Gastrocnemius medialis (tissue), 4 donors: ENCODE measurements around the gene ABCC3. TPM values are rescaled to one million over a fixed set of nuclear protein-coding genes. Genes with fewer than 3 reads are reported as not detected.
A peak's percentile ranks its signal among the peaks of the same experiment; 100 is the strongest.

Experiments used
- ATAC-seq, 2 donors: fragments of 150-250 bp; one replicate each; pipeline ENCODE4 v1.9.1; 2016
- DNase-seq, 2 donors: peaks; one replicate each; pipeline ENCODE4 v3.0.0-alpha.2; 2019
- H3K27ac ChIP-seq, 4 donors: fragments of 200-600 bp; sonication (generic); 1 replicate in 1 of 4; 2 replicates in 3 of 4; pipeline ENCODE4 v1.5.1; 2016 to 2018; ENCODE audit warnings: mild to moderate bottlenecking in 2 of 4, moderate library complexity in 1 of 4
- H3K27me3 ChIP-seq, 3 donors: fragments of 200-600 bp; sonication (generic) in 2 of 3; 1 replicate in 1 of 3; 2 replicates in 2 of 3; pipeline versions ENCODE4 v1.5.1 to v1.6.0; 2016 to 2019; ENCODE audit warnings: mild to moderate bottlenecking in 1 of 3, moderate library complexity in 1 of 3
- H3K36me3 ChIP-seq, 2 donors: fragments of 200-600 bp; sonication (generic) in 1 of 2; one replicate each; pipeline ENCODE4 v1.5.1; 2017 to 2018
- H3K4me1 ChIP-seq, 2 donors: fragments of 200-600 bp; sonication (generic) in 1 of 2; one replicate each; pipeline ENCODE4 v1.5.1; 2016 to 2017; ENCODE audit warnings: mild to moderate bottlenecking in 2 of 2
- H3K4me3 ChIP-seq, 4 donors: fragments of 200-600 bp; sonication (generic) in 3 of 4; 1 replicate in 1 of 4; 2 replicates in 3 of 4; pipeline ENCODE4 v1.5.1; 2016 to 2019; ENCODE audit warnings: mild to moderate bottlenecking in 2 of 4
- H3K9me3 ChIP-seq, 3 donors: fragments of 200-600 bp; sonication (generic) in 2 of 3; 1 replicate in 1 of 3; 2 replicates in 2 of 3; pipeline ENCODE4 v1.5.1; 2016 to 2019
- CTCF ChIP-seq, 5 experiments: fragments of 450-650 bp in 3 of 5; fragments of 200-600 bp in 2 of 5; sonication (generic) in 2 of 5; IDR thresholded peaks in 4 of 5; conservative IDR thresholded peaks in 1 of 5; 1 replicate in 4 of 5; 2 replicates in 1 of 5; pipeline ENCODE4 v1.5.1; 2016 to 2019; ENCODE audit warnings: antibody characterized with exemption in 5 of 5, mild to moderate bottlenecking in 3 of 5, moderate library complexity in 3 of 5
- POLR2A ChIP-seq, 2 donors: fragments of 450-650 bp; IDR thresholded peaks; one replicate each; pipeline ENCODE4 v1.6.1; 2017; ENCODE audit warnings: antibody characterized with exemption in 2 of 2, mild to moderate bottlenecking in 2 of 2, moderate library complexity in 2 of 2
- in situ Hi-C, 4 donors: fragments of 200-750 bp; cut with MboI; loops; one replicate each; pipeline versions ENCODE4 v1.15.0 to v1.8.0; 2017; ENCODE audit warnings: low sequenced_read_pairs in 4 of 4
- intact Hi-C: fragments of 100-400 bp; cut with DNase I; formaldehyde crosslinking; loops from one replicate; pipeline ENCODE4 v1.15.1; 2023; ENCODE audit warnings: low total_unique reads
- total RNA-seq, 4 donors: library from RNA; depleted of rRNA; stranded (reverse); fragments of >200 nt; gene quantifications; one replicate each; pipeline versions ENCODE4 v1.1.0 to v1.2.3, GENCODE V29; 2016

Gene ABCC3
- total RNA-seq, 4 donors from 2014 or later: 0.51 to 1.3 (median 0.76) TPM

GRCh38 chr17:50710025-50710424 is 75.3 kb downstream of the ABCC3 start:
- ATAC-seq: no peak
- in situ Hi-C loops (loop anchor here in 1 of 4 donors (25.0 kb wide), 1 partner anchor 923 kb away; the partner anchor contains the start of gene KAT7), intact Hi-C loops (no loop called here)
- TF ChIP-seq POLR2A (IDR thresholded peaks at IDR 0.05): no peak
- TF ChIP-seq CTCF (IDR thresholded peaks at IDR 0.05 in 4 of 5, conservative IDR thresholded peaks at IDR 0.05 in 1 of 5): no peak
- no peaks in the 10 kb centered on the region for H3K9me3 ChIP-seq
- H3K4me3 ChIP-seq: no peak overlapping the region
- no peaks in the 10 kb centered on the region for H3K27me3 ChIP-seq
- H3K27ac ChIP-seq: peak overlapping the region in 2 of 4 donors; percentile 90 to 95
- no peak for DNase-seq
- H3K36me3 ChIP-seq: no peaks in the 10 kb centered on the region
- peaks cover 28 to 34% of the 10 kb centered on the region in 2 donors for H3K4me1 ChIP-seq

- H3K27ac ChIP-seq: no peak overlapping the region
- no peaks in the 10 kb centered on the region for H3K36me3 ChIP-seq
- no peaks in the 10 kb centered on the region for H3K27me3 ChIP-seq
- ATAC-seq: no peak
- H3K9me3 ChIP-seq: no peaks in the 10 kb centered on the region
- H3K4me3 ChIP-seq: no peak overlapping the region
- in situ Hi-C loops: loop anchor here in 1 of 4 donors (25.0 kb wide), 1 partner anchor 923 kb away; the partner anchor contains the start of gene KAT7
- TF ChIP-seq CTCF (IDR thresholded peaks at IDR 0.05 in 4 of 5, conservative IDR thresholded peaks at IDR 0.05 in 1 of 5) (no peak), POLR2A (IDR thresholded peaks at IDR 0.05) (no peak)
- intact Hi-C loops: no loop called here
- H3K4me1 ChIP-seq: peaks cover 28 to 30% of the 10 kb centered on the region in 2 donors
- DNase-seq: no peak
Observed at GRCh38 chr17:50710650-50711049, 76.0 kb downstream of the ABCC3 start.

GRCh38 chr17:50712641-50713040 is 78.0 kb downstream of the ABCC3 start:
- Histone ChIP-seq H3K4me1 (peaks cover 16 to 18% of the 10 kb centered on the region in 2 donors), H3K9me3 (no peaks in the 10 kb centered on the region), H3K27ac (no peak overlapping the region), H3K36me3 (no peaks in the 10 kb centered on the region), H3K4me3 (no peak overlapping the region), H3K27me3 (no peaks in the 10 kb centered on the region)
- no peak for DNase-seq
- in situ Hi-C loops (loop anchor here in 1 of 4 donors (25.0 kb wide), 1 partner anchor 925 kb away; the partner anchor contains the start of gene KAT7), intact Hi-C loops (no loop called here)
- no peak for ATAC-seq
- no peak for TF ChIP-seq CTCF (IDR thresholded peaks at IDR 0.05 in 4 of 5, conservative IDR thresholded peaks at IDR 0.05 in 1 of 5)
- TF ChIP-seq POLR2A (IDR thresholded peaks at IDR 0.05): no peak

GRCh38 chr17:50715471-50715870 is 80.8 kb downstream of the ABCC3 start:
- Histone ChIP-seq H3K9me3 (no peaks in the 10 kb centered on the region), H3K27me3 (no peaks in the 10 kb centered on the region), H3K27ac (no peak overlapping the region), H3K36me3 (no peaks in the 10 kb centered on the region), H3K4me1 (peaks cover 0 to 1% of the 10 kb centered on the region in 2 donors), H3K4me3 (no peak overlapping the region)
- in situ Hi-C loops: loop anchor here in 1 of 4 donors (25.0 kb wide), 1 partner anchor 928 kb away; the partner anchor contains the start of gene KAT7
- intact Hi-C loops: loop anchor here (5.0 kb wide), 1 partner anchor 928 kb away; the partner anchor contains the start of gene KAT7
- ATAC-seq (no peak), DNase-seq (no peak)
- TF ChIP-seq CTCF (IDR thresholded peaks at IDR 0.05 in 4 of 5, conservative IDR thresholded peaks at IDR 0.05 in 1 of 5) (no peak), POLR2A (IDR thresholded peaks at IDR 0.05) (no peak)
